Caco-2 (cell line): ENCODE data around the gene IRF1. TPM values are rescaled to one million over a fixed set of nuclear protein-coding genes. Genes with fewer than 3 reads are reported as not detected.

Source experiments
- BruUV-seq: library from RNA; stranded (reverse); fragments of 400-500 nt; replicated peaks from 2 replicates; lab custom pipeline; 2021; lab: Mats Ljungman, UMichigan
- CTCF ChIA-PET: fragments of 300-600 bp; sonication (Branson Sonifier 250); formaldehyde crosslinking; loops from one replicate; lab custom pipeline; 2022; ENCODE audit warnings: antibody characterized with exemption; lab: Charles Lee
- POLR2A ChIA-PET: fragments of 300-600 bp; sonication (Branson Sonifier 250); formaldehyde crosslinking; loops from one replicate; lab custom pipeline; 2022; ENCODE audit warnings: antibody characterized with exemption; lab: Charles Lee
- DNase-seq, 2 experiments: peaks; one replicate each; pipeline versions ENCODE4 v3.0.0 to v3.0.0-alpha.2; 2020 to 2022
- H3K27me3 ChIP-seq: replicated peaks from 2 replicates; pipeline ENCODE4 v1.6.0; 2011; ENCODE audit warnings: low read length; ENCODE audit not compliant: control insufficient read depth, insufficient read depth
- H3K36me3 ChIP-seq: 2 replicates; pipeline ENCODE4 v1.5.1; 2011; ENCODE audit warnings: low read length; ENCODE audit not compliant: control insufficient read depth, insufficient read depth
- H3K4me1 ChIP-seq: fragments of 250-450 bp; sonication (Bioruptor Pico); 2 replicates; pipeline ENCODE4 v1.5.1; 2020; ENCODE audit warnings: mild to moderate bottlenecking
- H3K4me3 ChIP-seq: 2 replicates; pipeline ENCODE4 v1.5.1; 2011; ENCODE audit warnings: low read depth, mild to moderate bottlenecking, control low read depth, low read length
- H3K9me3 ChIP-seq: fragments of 250-450 bp; sonication (Bioruptor Pico); 2 replicates; pipeline ENCODE4 v1.5.1; 2020; ENCODE audit warnings: mild to moderate bottlenecking, moderate library complexity
- H3K27ac Mint-ChIP-seq: one replicate; pipeline ENCODE4 v1.8.0; 2022; ENCODE audit warnings: mixed read lengths; ENCODE audit not compliant: unreplicated experiment
- H3K27me3 Mint-ChIP-seq: one replicate; pipeline ENCODE4 v1.8.0; 2022; ENCODE audit warnings: mixed read lengths; ENCODE audit not compliant: insufficient read depth, unreplicated experiment
- H3K36me3 Mint-ChIP-seq: one replicate; pipeline ENCODE4 v1.8.0; 2022; ENCODE audit warnings: mild to moderate bottlenecking, mixed read lengths; ENCODE audit not compliant: insufficient read depth, unreplicated experiment
- H3K4me1 Mint-ChIP-seq: one replicate; pipeline ENCODE4 v1.8.0; 2022; ENCODE audit warnings: low read depth, mixed read lengths; ENCODE audit not compliant: unreplicated experiment
- H3K4me3 Mint-ChIP-seq: one replicate; pipeline ENCODE4 v1.8.0; 2022; ENCODE audit warnings: mild to moderate bottlenecking, moderate library complexity, mixed read lengths; ENCODE audit not compliant: unreplicated experiment
- H3K9me3 Mint-ChIP-seq: one replicate; pipeline ENCODE4 v1.8.0; 2022; ENCODE audit warnings: mixed read lengths; ENCODE audit not compliant: unreplicated experiment
- CTCF ChIP-seq, 2 experiments: fragments of 200-600 bp in 1 of 2; IDR thresholded peaks; 1 replicate in 1 of 2; 2 replicates in 1 of 2; pipeline versions ENCODE4 v1.5.1 to v1.8.0; 2011 to 2022; ENCODE audit warnings: antibody characterized with exemption in 1 of 2, control low read depth in 1 of 2, inconsistent platforms in 1 of 2, low read depth in 1 of 2, low read length in 1 of 2, mild to moderate bottlenecking in 1 of 2, moderate library complexity in 1 of 2; ENCODE audit not compliant: insufficient read depth in 1 of 2, severe bottlenecking in 1 of 2, unreplicated experiment in 1 of 2
- intact Hi-C: fragments of 100-400 bp; cut with micrococcal nuclease; formaldehyde crosslinking; loops from one replicate; pipeline ENCODE4 v1.10.0; 2022; ENCODE audit not compliant: unreplicated experiment
- total RNA-seq: library from RNA; stranded (reverse); gene quantifications from 2 replicates; pipeline ENCODE4 v1.2.3, GENCODE V29; 2022

IRF1 gene
- total RNA-seq, 1 experiment from 2014 or later: 16.8 TPM

- Histone ChIP-seq H3K4me3 (no peak overlapping the region), H3K36me3 (no peaks in the 10 kb centered on the region), H3K27me3 (no peaks in the 10 kb centered on the region), H3K4me1 (peaks cover 37% of the 10 kb centered on the region), H3K9me3 (peaks cover 6% of the 10 kb centered on the region)
- no peak overlapping the region for H3K27ac Mint-ChIP-seq
- no peak overlapping the region for H3K4me3 Mint-ChIP-seq
- intact Hi-C loops: no loop called here
- POLR2A ChIA-PET: interaction anchor here (1.1 kb wide), 1 partner anchor 24 kb away, joined by 3 read pairs; the partner anchor contains the start of gene IRF1
- no peaks in the 10 kb centered on the region for H3K27me3 Mint-ChIP-seq
- H3K9me3 Mint-ChIP-seq: no peaks in the 10 kb centered on the region
- H3K4me1 Mint-ChIP-seq: peaks cover 16% of the 10 kb centered on the region
- TF ChIP-seq CTCF (IDR thresholded peaks at IDR 0.05; ENCODE audit: insufficient read depth in 1 of 2, low read depth in 1 of 2, low read length in 1 of 2, severe bottlenecking in 1 of 2, unreplicated experiment in 1 of 2): no peak
- CTCF ChIA-PET: interaction anchor here (1.0 kb wide), 1 partner anchor 24 kb away, joined by 3 read pairs; the partner anchor contains the start of gene IRF1
- no peaks in the 10 kb centered on the region for H3K36me3 Mint-ChIP-seq
- no TSS peak for BruUV-seq
- DNase-seq: peak in 1 of 2 experiments; percentile 8
Measured at GRCh38 chr5:132466433-132467286, 23.9 kb downstream of the IRF1 start.

- intact Hi-C loops: no loop called here
- no peaks in the 10 kb centered on the region for H3K27me3 Mint-ChIP-seq
- TF ChIP-seq CTCF (IDR thresholded peaks at IDR 0.05; ENCODE audit: insufficient read depth in 1 of 2, low read depth in 1 of 2, low read length in 1 of 2, severe bottlenecking in 1 of 2, unreplicated experiment in 1 of 2): no peak
- H3K4me3 ChIP-seq: no peak overlapping the region
- peaks cover 14% of the 10 kb centered on the region for H3K4me1 Mint-ChIP-seq
- no peaks in the 10 kb centered on the region for H3K27me3 ChIP-seq
- peaks cover 6% of the 10 kb centered on the region for H3K9me3 ChIP-seq
- no peaks in the 10 kb centered on the region for H3K36me3 ChIP-seq
- no peak overlapping the region for H3K27ac Mint-ChIP-seq
- peaks cover 23% of the 10 kb centered on the region for H3K4me1 ChIP-seq
- no TSS peak for BruUV-seq
- ChIA-PET POLR2A (interaction anchor here (1.1 kb wide), 1 partner anchor 26 kb away, joined by 3 read pairs; the partner anchor contains the start of gene IRF1), CTCF (interaction anchor here (0.6 to 1.2 kb wide), 3 partner anchors 25 to 54 kb away, joined by 3 read pairs; partner anchors contain the start of gene IRF1)
- no peak overlapping the region for H3K4me3 Mint-ChIP-seq
- peak in 1 of 2 experiments; percentile 12 for DNase-seq
- H3K36me3 Mint-ChIP-seq: no peaks in the 10 kb centered on the region
- H3K9me3 Mint-ChIP-seq: no peaks in the 10 kb centered on the region
Measured at GRCh38 chr5:132465059-132465707, 25.4 kb downstream of the IRF1 start.
